Measurements from ENCODE around the gene TGFBR3.

TGFBR3 gene

GRCh38 chr1:91807921-91808620, 77.9 kb downstream of the TGFBR3 start:
- Histone ChIP-seq H3K4me3 (ENCODE audit: severe bottlenecking) (no peak overlapping the region), H3K27me3 (ENCODE audit: insufficient read depth, poor library complexity, severe bottlenecking) (no peaks in the 10 kb centered on the region), H3K27ac (ENCODE audit: poor library complexity, severe bottlenecking) (no peak overlapping the region), H3K4me1 (ENCODE audit: insufficient read depth, poor library complexity, severe bottlenecking) (peaks cover 31% of the 10 kb centered on the region), H3K36me3 (ENCODE audit: low read depth) (no peaks in the 10 kb centered on the region), H3K9me3 (ENCODE audit: severe bottlenecking) (no peaks in the 10 kb centered on the region)
- TF ChIP-seq CTCF (IDR thresholded peaks at IDR 0.05; ENCODE audit: poor library complexity, severe bottlenecking): no peak
- no peak for ATAC-seq (ENCODE audit: low read depth)
- no peak for DNase-seq (ENCODE audit: low spot score)

- peaks cover 31% of the 10 kb centered on the region for H3K4me1 ChIP-seq (ENCODE audit: insufficient read depth, poor library complexity, severe bottlenecking)
Observed at GRCh38 chr1:91806769-91807700, 78.9 kb downstream of the TGFBR3 start.

GRCh38 chr1:91806181-91806768, 79.7 kb downstream of the TGFBR3 start:
- Histone ChIP-seq H3K9me3 (ENCODE audit: severe bottlenecking) (no peaks in the 10 kb centered on the region), H3K4me3 (ENCODE audit: severe bottlenecking) (no peak overlapping the region), H3K27ac (ENCODE audit: poor library complexity, severe bottlenecking) (no peak overlapping the region), H3K4me1 (ENCODE audit: insufficient read depth, poor library complexity, severe bottlenecking) (peaks cover 31% of the 10 kb centered on the region), H3K36me3 (ENCODE audit: low read depth) (no peaks in the 10 kb centered on the region), H3K27me3 (ENCODE audit: insufficient read depth, poor library complexity, severe bottlenecking) (no peaks in the 10 kb centered on the region)
- no peak for DNase-seq (ENCODE audit: low spot score)
- ATAC-seq (ENCODE audit: low read depth): no peak
- no peak for TF ChIP-seq CTCF (IDR thresholded peaks at IDR 0.05; ENCODE audit: poor library complexity, severe bottlenecking)

More at GRCh38 chr1:91806769-91807700, 78.9 kb downstream of the TGFBR3 start:
- peak; percentile 7; the same call in 1 of the 3 replicates for ATAC-seq (ENCODE audit: low read depth)
- Histone ChIP-seq H3K27me3 (ENCODE audit: insufficient read depth, poor library complexity, severe bottlenecking) (no peaks in the 10 kb centered on the region), H3K27ac (ENCODE audit: poor library complexity, severe bottlenecking) (no peak overlapping the region), H3K4me3 (ENCODE audit: severe bottlenecking) (no peak overlapping the region), H3K9me3 (ENCODE audit: severe bottlenecking) (no peaks in the 10 kb centered on the region), H3K36me3 (ENCODE audit: low read depth) (no peaks in the 10 kb centered on the region)
- TF ChIP-seq CTCF (IDR thresholded peaks at IDR 0.05; ENCODE audit: poor library complexity, severe bottlenecking): no peak
- no peak for DNase-seq (ENCODE audit: low spot score)

- Histone ChIP-seq H3K27ac (ENCODE audit: poor library complexity, severe bottlenecking) (no peak overlapping the region), H3K9me3 (ENCODE audit: severe bottlenecking) (no peaks in the 10 kb centered on the region), H3K4me3 (ENCODE audit: severe bottlenecking) (no peak overlapping the region), H3K4me1 (ENCODE audit: insufficient read depth, poor library complexity, severe bottlenecking) (peaks cover 31% of the 10 kb centered on the region), H3K27me3 (ENCODE audit: insufficient read depth, poor library complexity, severe bottlenecking) (no peaks in the 10 kb centered on the region), H3K36me3 (ENCODE audit: low read depth) (no peaks in the 10 kb centered on the region)
- no peak for TF ChIP-seq CTCF (IDR thresholded peaks at IDR 0.05; ENCODE audit: poor library complexity, severe bottlenecking)
- no peak for ATAC-seq (ENCODE audit: low read depth)
- no peak for DNase-seq (ENCODE audit: low spot score)
Observed at GRCh38 chr1:91805311-91805801, 80.6 kb downstream of the TGFBR3 start.
